Measurements from ENCODE around the gene DNM3.

DNM3 gene

DNA sequence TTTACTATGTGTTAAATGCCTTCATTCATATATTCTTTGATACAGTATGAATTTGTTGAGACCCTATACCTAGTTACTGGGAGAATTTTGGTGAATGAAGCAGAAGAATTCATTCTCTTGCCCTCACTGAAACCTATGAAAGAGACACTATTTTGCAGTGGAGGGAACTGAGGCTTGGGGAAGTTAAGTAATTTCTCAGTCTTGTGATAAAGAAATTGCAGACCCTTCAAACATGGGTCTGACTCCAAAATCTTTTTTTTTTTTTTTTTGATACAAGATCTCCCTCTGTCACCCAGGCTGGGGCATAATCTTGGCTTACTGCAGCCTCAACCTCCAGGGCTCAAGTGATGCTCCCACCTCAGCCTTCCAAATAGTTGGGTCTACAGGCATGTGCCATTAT, 132.1 kb downstream of the DNM3 start:
- DNase-seq (ENCODE audit: low spot score): no peak

DNA sequence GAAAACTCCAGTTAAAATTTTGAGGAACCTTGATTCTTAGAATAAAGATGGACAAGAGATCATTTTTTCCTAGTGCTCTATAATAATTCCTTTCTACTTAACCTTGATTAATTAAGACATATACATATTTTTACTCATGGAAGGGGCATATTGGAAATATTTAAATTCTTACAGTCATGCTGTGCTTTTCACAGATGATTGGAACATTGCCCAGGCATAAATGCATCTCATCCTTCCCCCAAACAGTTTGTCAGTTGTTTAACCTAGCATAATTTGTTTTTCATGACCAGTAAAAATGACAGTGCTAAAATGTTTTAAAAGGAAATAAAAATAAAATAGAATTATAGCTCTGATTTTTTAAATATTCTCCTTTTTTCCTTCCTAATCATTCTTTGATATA, 140.0 kb downstream of the DNM3 start:
- DNase-seq (ENCODE audit: low spot score): no peak

DNA sequence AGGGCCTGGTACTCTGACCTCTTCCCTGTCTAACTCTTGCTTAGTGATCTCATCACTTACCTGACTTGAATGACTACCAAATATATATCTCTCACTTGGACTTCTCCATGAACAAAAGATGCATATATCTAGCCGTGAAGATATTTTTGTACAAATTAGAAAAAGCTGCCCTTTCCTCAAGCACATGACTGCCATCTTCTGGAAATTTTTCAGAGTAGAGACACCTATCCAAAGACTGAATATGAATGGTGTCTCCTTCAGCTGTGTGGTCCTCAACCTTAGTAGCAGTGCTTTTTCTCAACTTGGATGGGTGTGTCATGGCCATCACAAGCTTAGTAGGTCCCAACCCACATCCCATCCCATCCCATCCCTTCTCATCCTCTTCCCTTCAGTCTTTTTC, 142.3 kb downstream of the DNM3 start:
- peak; percentile 6 for DNase-seq (ENCODE audit: low spot score)

DNA sequence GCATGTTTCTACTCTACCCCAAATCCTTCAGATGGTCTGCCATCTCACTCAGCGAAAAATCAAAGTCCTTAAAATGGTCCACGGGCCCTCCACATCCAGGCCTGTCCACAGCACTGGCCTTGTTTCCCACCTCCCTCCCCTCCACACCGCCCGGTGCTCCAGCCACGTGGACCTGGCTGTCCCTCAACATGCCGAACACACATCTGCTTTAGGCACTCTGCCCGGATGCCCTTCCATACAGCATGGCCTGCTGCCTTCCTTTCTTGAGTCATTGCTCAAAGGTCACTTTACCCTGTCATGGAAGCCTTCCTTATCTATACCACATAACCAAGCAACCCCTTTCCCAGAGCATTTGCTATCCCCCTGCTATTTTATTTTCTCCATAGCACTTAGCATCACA, 143.0 kb downstream of the DNM3 start:
- no peak for DNase-seq (ENCODE audit: low spot score)

DNA sequence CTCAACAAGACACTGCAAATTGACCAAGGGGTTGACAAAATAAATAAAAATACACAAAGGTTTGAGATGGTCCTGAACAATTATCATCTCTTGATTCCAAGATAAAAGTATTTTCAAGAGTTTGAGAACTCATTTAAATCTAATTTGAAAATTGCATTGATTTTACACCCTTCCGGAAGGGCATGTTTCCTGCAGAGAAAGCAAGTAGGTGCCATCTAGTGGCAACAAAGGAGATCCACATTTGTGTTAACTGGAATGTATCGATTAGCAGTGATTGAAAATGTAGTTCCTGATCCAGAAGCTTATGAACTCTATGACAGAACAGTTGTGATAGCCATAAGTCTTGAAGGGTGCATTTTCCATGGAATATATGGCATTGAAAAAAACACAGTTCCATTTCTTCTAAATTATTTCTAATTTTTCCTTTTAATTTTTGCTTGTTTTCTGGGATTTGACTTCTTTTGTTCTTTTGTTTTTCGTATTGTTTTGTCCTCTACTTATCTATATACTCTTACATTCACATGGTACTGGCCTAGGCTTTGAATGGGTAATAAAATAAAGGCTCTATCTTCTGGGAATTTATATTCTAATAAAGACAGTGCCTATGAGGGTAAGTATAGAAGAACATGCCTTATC, 143.7 kb downstream of the DNM3 start:
- DNase-seq (ENCODE audit: low spot score): peak; percentile 51

DNA sequence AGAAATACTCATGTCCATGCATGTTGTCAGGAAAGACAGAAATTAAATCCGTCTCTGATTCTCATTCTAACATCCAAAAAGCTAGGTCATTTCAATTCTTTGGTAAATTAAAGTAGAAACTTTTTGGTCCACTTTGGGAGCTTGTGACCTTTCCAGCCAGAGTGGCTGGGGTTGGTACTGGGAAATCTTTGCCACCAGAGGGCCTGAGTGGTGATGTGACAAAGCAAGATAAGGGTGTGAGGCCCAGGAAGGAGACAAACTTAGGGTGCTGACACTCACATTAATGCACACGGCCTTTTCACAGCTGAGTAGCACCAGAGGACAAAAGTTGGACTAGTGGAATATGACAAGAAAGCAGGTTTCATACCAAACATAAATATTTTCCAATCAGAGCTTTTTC, 144.3 kb downstream of the DNM3 start:
- DNase-seq (ENCODE audit: low spot score): peak; percentile 9

DNA sequence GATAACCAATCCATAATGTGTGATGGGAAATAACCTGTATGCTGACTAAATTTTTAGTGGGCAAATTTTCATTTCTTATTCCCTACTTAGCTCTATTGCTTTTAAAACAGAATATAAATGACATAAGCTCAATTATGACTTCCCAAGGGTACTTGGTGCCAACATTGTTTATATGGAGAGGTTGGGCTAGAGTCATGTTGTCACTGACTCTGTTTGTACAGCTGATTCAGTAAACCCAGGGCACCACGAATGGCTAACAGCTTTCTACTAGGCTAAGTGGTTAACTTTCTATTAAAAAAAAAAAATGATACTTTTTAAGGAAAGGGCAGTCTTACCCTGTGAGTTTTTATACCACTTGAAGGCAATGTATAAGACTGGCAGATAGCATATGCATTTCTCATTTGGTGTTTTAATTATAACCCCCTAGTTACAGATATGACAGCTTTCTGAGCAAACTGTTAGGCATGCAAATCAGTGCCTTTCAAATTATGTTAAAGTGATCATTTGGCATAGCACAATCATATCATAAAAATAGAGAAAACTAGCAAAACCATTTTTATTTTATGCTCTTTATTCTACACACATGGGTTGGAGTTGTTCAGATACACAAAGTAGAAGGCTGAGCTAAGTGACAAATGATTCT, 147.1 kb downstream of the DNM3 start:
- DNase-seq (ENCODE audit: low spot score): no peak

DNA sequence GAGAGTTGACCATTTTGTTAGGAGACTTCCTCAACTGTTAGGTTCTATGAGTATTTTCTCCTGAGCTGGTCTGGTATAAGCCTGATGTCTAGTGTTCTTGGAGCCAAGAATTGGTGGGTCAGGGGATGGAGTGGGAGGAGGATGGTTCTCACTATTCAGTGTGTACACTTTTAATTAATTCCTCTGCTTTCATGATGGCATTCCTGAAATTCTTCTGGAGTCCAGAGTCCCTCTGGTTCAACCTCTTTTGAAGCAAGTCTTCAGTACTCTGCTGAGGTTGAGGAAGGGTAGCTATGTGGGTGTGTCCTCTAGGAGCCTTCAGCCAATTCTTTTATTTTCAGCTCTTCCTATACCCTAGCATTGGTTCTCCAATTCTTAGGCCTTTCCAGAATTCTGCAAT, 149.1 kb downstream of the DNM3 start:
- DNase-seq (ENCODE audit: low spot score): no peak

DNA sequence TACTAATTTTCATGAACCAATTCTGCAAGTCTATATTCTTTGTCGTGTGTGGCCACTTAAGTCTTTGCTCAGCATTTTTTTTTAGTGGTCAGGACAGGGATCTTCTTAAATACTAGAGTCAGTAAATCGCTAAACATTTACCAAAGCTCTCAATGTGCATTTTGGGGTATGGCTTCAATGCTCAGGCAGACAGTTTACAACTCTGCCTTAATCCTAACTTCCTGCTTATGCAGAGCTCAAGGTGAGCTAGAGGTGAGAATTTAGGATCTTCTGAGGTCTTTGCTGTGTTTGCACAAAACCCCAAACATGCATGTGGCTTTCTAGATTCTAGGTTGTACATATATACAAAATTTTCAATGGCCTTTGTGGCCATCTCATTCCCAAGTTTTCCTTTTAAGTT, 153.0 kb downstream of the DNM3 start:
- no peak for DNase-seq (ENCODE audit: low spot score)

DNA sequence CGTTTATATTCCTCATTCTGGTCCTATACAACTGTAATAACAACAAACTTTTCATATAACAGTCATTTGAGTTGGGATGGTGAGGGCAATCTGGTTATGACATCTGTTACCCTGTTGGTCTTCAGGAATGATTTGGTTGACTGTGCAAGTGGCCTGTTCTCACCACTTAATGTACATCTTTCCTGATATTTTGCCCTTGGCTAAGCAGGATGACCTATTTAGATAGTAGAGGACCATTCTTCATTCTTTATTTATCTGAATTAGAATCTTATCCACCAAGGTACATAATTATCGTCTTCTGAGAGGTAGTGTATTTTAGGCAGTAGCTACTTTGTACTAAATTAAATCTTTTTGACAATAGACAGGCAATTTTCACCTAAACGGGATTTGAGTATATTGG, 154.3 kb downstream of the DNM3 start:
- DNase-seq (ENCODE audit: low spot score): no peak

DNA sequence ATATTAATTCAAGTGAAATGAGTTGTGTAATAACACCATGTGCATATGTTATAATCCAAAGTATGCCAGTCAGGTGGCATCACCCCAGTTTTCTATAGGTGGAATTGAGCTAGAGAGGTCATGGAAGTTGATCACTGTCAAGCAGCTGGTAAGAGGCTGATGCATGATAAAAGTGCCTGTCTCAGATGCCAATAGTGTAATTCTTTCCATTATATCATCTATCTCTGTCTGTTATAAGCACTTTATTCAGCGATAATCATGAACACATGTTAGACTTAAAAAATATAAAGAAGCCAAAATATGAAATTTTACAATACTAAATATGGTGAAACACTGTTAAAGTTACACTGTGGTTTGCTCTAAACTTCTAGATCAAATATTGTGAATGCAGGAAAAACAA, 156.6 kb downstream of the DNM3 start:
- no peak for DNase-seq (ENCODE audit: low spot score)

DNA sequence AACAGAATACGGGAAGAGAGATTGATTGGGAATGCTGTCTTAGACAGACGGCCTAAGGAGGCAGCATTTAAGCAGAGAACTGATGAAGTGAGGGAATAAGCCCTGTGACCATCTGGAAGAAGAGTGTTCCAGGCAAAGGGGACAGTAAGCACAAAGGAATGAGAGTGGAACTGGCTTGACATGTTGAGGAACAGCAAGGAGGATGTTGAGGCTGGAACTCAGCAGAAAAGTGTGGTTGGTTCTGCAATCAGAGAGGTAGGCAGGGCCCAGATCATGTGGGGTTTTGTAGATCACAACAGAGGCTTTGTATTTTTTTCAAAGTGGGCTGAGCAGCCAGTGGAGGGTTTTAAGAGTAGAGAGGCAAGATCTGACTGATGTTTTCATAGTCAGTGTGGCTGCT, 157.4 kb downstream of the DNM3 start:
- no peak for DNase-seq (ENCODE audit: low spot score)

DNA sequence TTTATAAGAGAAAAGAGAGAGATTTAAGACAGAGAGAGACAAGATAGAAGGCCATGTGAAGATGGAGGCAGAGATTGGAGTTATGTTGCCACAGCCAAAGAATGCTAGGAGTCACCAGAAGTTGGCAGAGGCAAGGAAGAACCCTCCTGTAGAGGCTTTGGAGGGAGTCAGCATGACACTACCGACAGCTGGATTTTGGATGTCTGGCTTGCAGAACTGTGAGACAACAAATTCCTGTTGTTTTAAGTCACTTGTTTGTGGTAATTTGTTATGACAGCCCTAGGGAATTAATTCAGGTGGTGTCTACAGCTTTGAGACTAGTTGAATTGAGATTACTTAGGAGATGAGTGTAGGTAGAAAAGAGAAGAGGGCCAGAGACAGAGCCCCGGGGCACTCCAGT, 158.5 kb downstream of the DNM3 start:
- DNase-seq (ENCODE audit: low spot score): no peak

DNA sequence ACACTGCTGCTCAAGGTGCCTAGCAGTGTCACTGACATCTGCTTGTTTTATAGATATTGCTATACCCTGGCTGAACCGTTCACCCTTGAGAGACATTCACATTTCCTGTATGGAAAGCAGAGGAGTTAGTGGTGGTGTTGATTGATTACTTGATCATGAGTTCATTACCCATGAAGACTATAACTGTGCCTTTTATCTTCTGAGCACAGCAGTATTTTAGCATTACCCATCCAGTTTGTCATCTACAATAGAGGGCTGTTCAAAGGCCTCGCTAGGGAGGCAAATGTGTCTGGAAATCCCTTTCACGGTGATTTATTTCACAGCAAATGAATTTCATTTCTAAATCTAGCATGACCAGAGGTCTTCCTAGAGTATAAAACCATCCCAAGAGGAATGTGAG, 160.0 kb downstream of the DNM3 start:
- DNase-seq (ENCODE audit: low spot score): no peak

DNA sequence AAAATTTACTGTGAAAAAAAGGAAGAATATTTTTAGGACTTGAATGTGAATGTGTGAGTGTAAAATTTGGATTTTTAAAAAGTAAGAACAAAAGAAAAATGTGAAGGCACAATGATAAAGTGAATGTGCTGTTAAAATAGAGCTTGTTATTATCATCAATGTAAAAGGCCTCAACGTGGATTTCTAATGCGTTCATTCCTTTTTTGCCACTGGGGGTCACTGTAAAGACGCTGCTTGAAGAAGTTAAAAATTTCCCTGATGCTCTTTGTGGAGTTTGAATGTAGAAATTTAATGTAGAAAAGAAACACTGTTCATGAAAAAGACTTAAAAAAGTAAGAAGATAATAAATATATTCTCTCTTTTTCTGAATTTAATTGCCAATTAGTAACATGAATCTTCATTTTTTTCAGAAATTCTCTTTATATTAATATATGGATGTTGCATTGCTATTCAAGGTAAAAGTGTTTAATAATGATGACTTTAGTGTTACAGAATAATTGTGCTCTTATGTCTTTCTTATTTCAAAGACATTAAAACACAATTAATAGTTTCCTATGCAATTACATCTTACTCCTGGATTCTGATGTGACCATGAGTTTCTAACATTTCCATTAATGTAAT, 161.5 kb downstream of the DNM3 start:
- peak; percentile 55 for DNase-seq (ENCODE audit: low spot score)

DNA sequence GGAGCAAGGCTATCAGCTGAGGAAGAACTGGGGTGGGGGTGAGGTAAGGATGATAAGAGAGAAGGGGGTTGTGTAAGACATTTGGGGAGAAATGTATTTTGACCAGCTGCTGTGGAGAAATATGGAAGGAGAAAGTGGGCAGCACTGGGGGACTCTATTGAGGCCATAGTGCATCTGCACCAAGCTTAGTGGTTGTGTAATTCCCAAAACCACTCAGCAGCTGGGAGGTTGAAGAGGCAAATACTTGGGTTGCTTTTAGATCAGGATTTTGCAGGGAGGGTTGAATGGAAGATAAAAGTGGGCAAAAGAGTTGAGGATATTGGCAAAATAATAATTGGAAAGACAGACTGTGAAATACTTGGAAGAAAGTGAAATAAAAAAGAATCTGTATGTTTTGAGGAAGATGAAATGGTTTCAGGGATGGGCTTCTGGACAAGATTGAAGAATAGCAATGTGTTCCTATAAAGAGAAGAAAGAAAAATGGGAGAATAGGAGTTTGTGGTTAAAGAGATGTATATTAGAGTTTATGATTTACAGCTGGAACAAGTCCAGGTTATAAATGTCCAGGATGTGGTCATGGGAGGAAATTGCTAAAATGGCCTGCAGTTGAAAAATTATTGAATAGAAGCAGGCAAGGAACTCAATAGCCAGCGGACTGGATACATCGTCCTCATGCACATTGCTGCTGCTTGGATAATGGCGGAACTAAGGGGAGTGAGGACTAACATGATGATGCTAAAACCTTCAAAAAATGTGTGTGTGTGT, 162.7 kb downstream of the DNM3 start:
- no peak for DNase-seq (ENCODE audit: low spot score)

DNA sequence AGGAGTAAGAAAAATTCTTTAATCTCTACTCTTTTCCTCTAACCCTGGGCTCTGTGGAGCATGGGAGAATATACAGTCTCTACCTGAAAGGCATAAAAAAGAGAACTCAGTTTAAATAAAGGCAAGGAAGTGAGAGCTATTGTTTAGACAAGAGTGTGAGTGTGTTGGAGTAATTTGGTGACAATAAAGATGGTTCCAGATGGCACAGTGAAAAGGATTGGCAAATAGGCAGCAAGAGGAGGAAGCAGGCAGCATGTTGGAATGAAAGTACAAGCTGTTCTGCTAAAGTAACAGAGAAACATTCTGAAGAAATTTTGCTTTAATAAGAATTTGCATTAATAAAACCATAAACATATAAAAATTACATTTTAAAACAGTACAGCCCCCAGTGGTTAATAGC, 163.4 kb downstream of the DNM3 start:
- DNase-seq (ENCODE audit: low spot score): no peak

DNA sequence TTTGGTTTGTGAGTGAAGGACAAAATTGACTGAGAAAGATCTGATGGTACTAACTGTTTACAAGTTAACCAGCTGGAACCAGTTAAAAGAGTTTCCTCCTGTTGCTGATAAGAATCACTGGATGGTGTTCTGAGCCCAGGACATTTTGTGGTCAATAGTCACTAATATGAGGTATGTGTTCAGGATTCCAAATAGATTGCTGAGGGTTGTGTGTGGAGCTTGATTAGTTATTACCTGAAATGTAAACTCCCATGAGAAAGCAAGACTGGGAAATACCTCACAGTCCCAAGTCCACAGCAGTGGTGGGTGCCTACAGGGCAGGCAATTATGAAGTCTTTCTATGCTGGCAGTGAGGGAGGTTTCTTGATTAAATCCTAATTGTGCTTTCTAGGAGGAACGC, 164.6 kb downstream of the DNM3 start:
- no peak for DNase-seq (ENCODE audit: low spot score)

DNA sequence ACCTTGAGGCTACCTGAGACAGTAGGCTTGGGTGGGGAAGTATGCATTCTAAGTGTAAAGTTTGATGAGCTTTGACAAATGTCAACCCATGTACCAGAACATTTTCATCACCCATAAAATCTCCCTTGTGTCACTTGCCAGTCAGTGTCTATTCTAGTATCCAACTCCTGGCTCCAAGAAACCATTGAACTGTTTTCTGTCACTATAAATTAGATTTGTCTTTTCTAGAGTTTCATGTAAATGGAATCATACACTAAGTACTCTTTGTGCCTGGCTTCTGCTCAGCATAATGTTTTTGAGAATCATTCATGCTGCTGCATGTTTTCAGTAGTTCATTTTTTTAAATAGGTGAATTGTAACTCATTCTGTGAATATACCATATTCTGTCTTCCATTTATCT, 165.4 kb downstream of the DNM3 start:
- DNase-seq (ENCODE audit: low spot score): no peak

DNA sequence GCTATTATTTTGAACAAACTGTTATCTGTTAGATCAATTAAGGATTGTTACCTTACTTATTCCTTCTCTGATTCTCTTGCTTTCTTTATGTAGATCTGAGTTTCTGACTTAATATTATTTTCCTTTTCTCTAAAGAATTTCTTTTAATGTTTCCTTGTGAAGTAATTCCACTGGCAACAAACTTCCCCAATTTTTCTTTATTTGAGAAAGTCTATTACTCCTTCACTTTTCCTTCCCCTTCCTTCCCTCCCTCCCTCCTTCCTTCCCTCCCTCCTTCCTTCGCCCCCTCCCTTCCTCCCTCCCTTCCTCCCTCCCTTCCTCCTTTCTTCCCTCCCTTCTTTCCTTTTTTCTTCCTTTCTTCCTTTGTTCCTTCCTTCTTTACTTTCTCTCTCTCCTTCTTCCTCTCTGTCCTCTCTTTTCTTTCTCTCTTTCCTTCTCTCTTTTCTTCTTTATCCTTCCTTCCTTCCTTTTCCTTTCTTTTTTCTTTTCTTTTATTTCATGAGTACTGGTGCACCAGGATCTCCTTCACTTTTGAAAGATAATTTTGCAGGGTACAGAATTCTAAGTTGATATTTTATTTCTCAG, 177.5 kb downstream of the DNM3 start:
- DNase-seq (ENCODE audit: low spot score): no peak

DNA sequence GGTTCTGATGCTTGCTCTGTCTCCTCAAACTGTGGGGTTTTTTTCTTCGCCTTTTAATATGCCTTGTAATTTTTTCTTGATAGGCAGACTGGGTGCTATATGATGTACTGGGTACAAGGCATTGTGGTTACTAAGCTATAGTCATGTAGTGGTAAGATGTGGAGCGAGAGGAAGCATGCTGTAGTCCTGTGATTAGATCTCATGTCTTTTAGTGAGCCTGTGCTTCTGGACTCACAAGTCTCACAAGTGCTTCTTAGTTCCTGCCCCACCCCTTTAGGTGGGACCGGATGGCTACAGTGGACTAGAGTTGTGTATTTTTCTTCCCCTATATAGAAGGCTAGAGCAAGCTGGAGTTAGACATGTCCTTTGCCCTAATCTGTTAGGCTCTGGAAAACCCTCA, 178.7 kb downstream of the DNM3 start:
- DNase-seq (ENCODE audit: low spot score): no peak

DNA sequence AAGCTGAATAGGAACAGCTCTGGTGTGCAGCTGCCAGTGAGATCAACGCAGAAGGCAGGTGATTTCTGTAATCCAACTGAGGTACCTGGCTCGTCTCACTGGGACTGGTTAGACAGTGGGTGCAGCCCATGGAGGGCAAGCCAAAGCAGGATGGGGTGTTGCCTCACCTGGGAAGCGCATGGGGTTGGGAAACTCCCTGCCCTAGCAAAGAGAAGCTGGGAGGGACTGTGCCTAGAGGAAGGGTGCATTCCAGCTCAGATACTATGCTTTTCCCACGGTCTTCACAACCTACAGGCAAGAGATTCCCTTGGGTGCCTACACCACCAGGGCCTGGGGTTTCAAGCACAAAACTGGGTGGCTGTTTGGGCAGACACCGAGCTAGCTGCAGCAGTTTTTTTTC, 183.2 kb downstream of the DNM3 start:
- DNase-seq (ENCODE audit: low spot score): no peak
